ENCODE results near the gene SERPINI1. TPM values are rescaled to one million over a fixed set of nuclear protein-coding genes. Genes with fewer than 3 reads are reported as not detected.

SERPINI1 gene
- total RNA-seq, 1 experiment from 2014 or later, result 0.30 TPM

GRCh38 chr3:167843886-167844285 is 108.4 kb downstream of the SERPINI1 start:
- no TSS peak for BruUV-seq (replicated peaks)

GRCh38 chr3:167844528-167844927 is 109.0 kb downstream of the SERPINI1 start:
- no peak for DNase-seq (ENCODE audit: low spot score)
- Histone ChIP-seq H3K27me3 (replicated peaks; ENCODE audit: insufficient read depth, low read depth, low read length, poor library complexity) (no peaks in the 10 kb centered on the region), H3K27ac (ENCODE audit: low read depth, low read length, poor library complexity, severe bottlenecking) (no peak overlapping the region), H3K4me1 (ENCODE audit: insufficient read depth, low read length, poor library complexity, severe bottlenecking) (no peaks in the 10 kb centered on the region), H3K4me3 (ENCODE audit: low read depth, low read length, poor library complexity, severe bottlenecking) (no peak overlapping the region), H3K9me3 (ENCODE audit: low read depth, low read length, poor library complexity, severe bottlenecking) (no peaks in the 10 kb centered on the region), H3K36me3 (ENCODE audit: insufficient read depth, low read length, poor library complexity, severe bottlenecking) (no peaks in the 10 kb centered on the region)
- POLR2A ChIA-PET (ENCODE audit: low non-redundant PET), result no interaction called here
- CTCF ChIA-PET, result no interaction called here
- intact Hi-C loops (cut with micrococcal nuclease; ENCODE audit: unreplicated experiment), result no loop called here
- TF ChIP-seq CTCF (conservative IDR thresholded peaks at IDR 0.05; ENCODE audit: low read depth, low read length), result no peak
- TF ChIP-seq EZH2 (IDR thresholded peaks at IDR 0.05; ENCODE audit: borderline replicate concordance, low read depth, low read length, poor library complexity, severe bottlenecking), result no peak
- no TSS peak for BruUV-seq (replicated peaks)

More at GRCh38 chr3:167843886-167844285, 108.4 kb downstream of the SERPINI1 start:
- H3K27me3 ChIP-seq (replicated peaks; ENCODE audit: insufficient read depth, low read depth, low read length, poor library complexity), result no peaks in the 10 kb centered on the region
- CTCF ChIA-PET, result no interaction called here
- intact Hi-C loops (cut with micrococcal nuclease; ENCODE audit: unreplicated experiment), result no loop called here
- no peaks in the 10 kb centered on the region for H3K4me1 ChIP-seq (ENCODE audit: insufficient read depth, low read length, poor library complexity, severe bottlenecking)
- POLR2A ChIA-PET (ENCODE audit: low non-redundant PET), result no interaction called here
- TF ChIP-seq EZH2 (IDR thresholded peaks at IDR 0.05; ENCODE audit: borderline replicate concordance, low read depth, low read length, poor library complexity, severe bottlenecking) (no peak), CTCF (conservative IDR thresholded peaks at IDR 0.05; ENCODE audit: low read depth, low read length) (no peak)
- no peak overlapping the region for H3K4me3 ChIP-seq (ENCODE audit: low read depth, low read length, poor library complexity, severe bottlenecking)
- no peak for DNase-seq (ENCODE audit: low spot score)
- H3K36me3 ChIP-seq (ENCODE audit: insufficient read depth, low read length, poor library complexity, severe bottlenecking), result no peaks in the 10 kb centered on the region
- H3K9me3 ChIP-seq (ENCODE audit: low read depth, low read length, poor library complexity, severe bottlenecking), result no peaks in the 10 kb centered on the region
- no peak overlapping the region for H3K27ac ChIP-seq (ENCODE audit: low read depth, low read length, poor library complexity, severe bottlenecking)

GRCh38 chr3:167851171-167851570 is 115.7 kb downstream of the SERPINI1 start:
- POLR2A ChIA-PET (ENCODE audit: low non-redundant PET), result no interaction called here
- H3K27ac ChIP-seq (ENCODE audit: low read depth, low read length, poor library complexity, severe bottlenecking), result no peak overlapping the region

More at GRCh38 chr3:167851171-167851570, 115.7 kb downstream of the SERPINI1 start:
- intact Hi-C loops (cut with micrococcal nuclease; ENCODE audit: unreplicated experiment), result no loop called here
- Histone ChIP-seq H3K4me3 (ENCODE audit: low read depth, low read length, poor library complexity, severe bottlenecking) (no peak overlapping the region), H3K9me3 (ENCODE audit: low read depth, low read length, poor library complexity, severe bottlenecking) (no peaks in the 10 kb centered on the region), H3K27me3 (replicated peaks; ENCODE audit: insufficient read depth, low read depth, low read length, poor library complexity) (no peaks in the 10 kb centered on the region), H3K36me3 (ENCODE audit: insufficient read depth, low read length, poor library complexity, severe bottlenecking) (no peaks in the 10 kb centered on the region), H3K4me1 (ENCODE audit: insufficient read depth, low read length, poor library complexity, severe bottlenecking) (no peaks in the 10 kb centered on the region)
- no peak for DNase-seq (ENCODE audit: low spot score)
- CTCF ChIA-PET, result no interaction called here
- no TSS peak for BruUV-seq (replicated peaks)
- no peak for TF ChIP-seq EZH2 (IDR thresholded peaks at IDR 0.05; ENCODE audit: borderline replicate concordance, low read depth, low read length, poor library complexity, severe bottlenecking)
- no peak for TF ChIP-seq CTCF (conservative IDR thresholded peaks at IDR 0.05; ENCODE audit: low read depth, low read length)

All from A673 (cell line).